ACC112 (cell line): ENCODE data around the gene COQ9.

Experiments used
- H2AFZ ChIP-seq: fragments of 200-600 bp; sonication (generic); one replicate; pipeline ENCODE4 v1.6.0; 2017; ENCODE audit warnings: antibody characterized with exemption, low read length; ENCODE audit not compliant: unreplicated experiment
- H3K27ac ChIP-seq: fragments of 200-600 bp; sonication (generic); 2 replicates; pipeline ENCODE4 v1.5.1; 2014; ENCODE audit warnings: low read depth, mild to moderate bottlenecking, antibody characterized with exemption, low read length, moderate library complexity
- H3K27me3 ChIP-seq: fragments of 200-600 bp; sonication (generic); 2 replicates; pipeline ENCODE4 v1.6.1; 2014; ENCODE audit warnings: mild to moderate bottlenecking, antibody characterized with exemption, low read length, moderate library complexity, mixed read lengths; ENCODE audit not compliant: insufficient read depth
- H3K36me3 ChIP-seq: fragments of 200-600 bp; sonication (generic); 2 replicates; pipeline ENCODE4 v1.6.1; 2016; ENCODE audit warnings: mild to moderate bottlenecking, antibody characterized with exemption, low read length, moderate library complexity, mixed read lengths; ENCODE audit not compliant: insufficient read depth
- H3K4me1 ChIP-seq: fragments of 200-600 bp; sonication (generic); one replicate; pipeline ENCODE4 v1.6.1; 2016; ENCODE audit warnings: low read length, mixed read lengths; ENCODE audit not compliant: insufficient read depth, unreplicated experiment, control insufficient read depth
- H3K4me3 ChIP-seq: fragments of 200-600 bp; sonication (generic); 2 replicates; pipeline ENCODE4 v1.5.1; 2014; ENCODE audit warnings: mild to moderate bottlenecking, low read depth, low read length
- H3K79me2 ChIP-seq: fragments of 200-600 bp; sonication (generic); one replicate; pipeline ENCODE4 v1.6.0; 2016; ENCODE audit warnings: low read length; ENCODE audit not compliant: control insufficient read depth, unreplicated experiment, insufficient read depth

The COQ9 gene

GRCh38 chr16:57472665-57473060, 25.4 kb downstream of the COQ9 start:
- Histone ChIP-seq H3K36me3 (peaks cover 19% of the 10 kb centered on the region), H3K27ac (no peak overlapping the region), H3K27me3 (no peaks in the 10 kb centered on the region), H3K4me3 (no peak overlapping the region), H3K4me1 (peaks cover 19% of the 10 kb centered on the region), H3K79me2 (peaks cover 15% of the 10 kb centered on the region), H2AFZ (no peak overlapping the region)

GRCh38 chr16:57473176-57473840, 26.0 kb downstream of the COQ9 start:
- Histone ChIP-seq H3K27ac (no peak overlapping the region), H3K36me3 (peaks cover 19% of the 10 kb centered on the region), H3K27me3 (no peaks in the 10 kb centered on the region), H2AFZ (no peak overlapping the region), H3K4me1 (peaks cover 25% of the 10 kb centered on the region), H3K4me3 (no peak overlapping the region), H3K79me2 (peaks cover 22% of the 10 kb centered on the region)

GRCh38 chr16:57473906-57474305, 26.6 kb downstream of the COQ9 start:
- Histone ChIP-seq H3K27ac (no peak overlapping the region), H3K36me3 (peaks cover 19% of the 10 kb centered on the region), H2AFZ (no peak overlapping the region), H3K27me3 (no peaks in the 10 kb centered on the region), H3K4me1 (peaks cover 30% of the 10 kb centered on the region), H3K79me2 (peaks cover 28% of the 10 kb centered on the region), H3K4me3 (no peak overlapping the region)

GRCh38 chr16:57474671-57475661, 27.7 kb downstream of the COQ9 start:
- H3K4me1 ChIP-seq, result peaks cover 28% of the 10 kb centered on the region
- no peak overlapping the region for H3K4me3 ChIP-seq
- H3K27me3 ChIP-seq, result no peaks in the 10 kb centered on the region
- H3K36me3 ChIP-seq, result peaks cover 12% of the 10 kb centered on the region
- H2AFZ ChIP-seq, result no peak overlapping the region
- H3K27ac ChIP-seq, result no peak overlapping the region
- H3K79me2 ChIP-seq, result peaks cover 35% of the 10 kb centered on the region

- H3K27me3 ChIP-seq, result no peaks in the 10 kb centered on the region
- no peak overlapping the region for H3K27ac ChIP-seq
- H3K36me3 ChIP-seq, result peaks cover 12% of the 10 kb centered on the region
- peaks cover 28% of the 10 kb centered on the region for H3K4me1 ChIP-seq
- H3K4me3 ChIP-seq, result no peak overlapping the region
- H3K79me2 ChIP-seq, result peaks cover 35% of the 10 kb centered on the region
- H2AFZ ChIP-seq, result no peak overlapping the region
Measured at GRCh38 chr16:57475711-57476339, 28.5 kb downstream of the COQ9 start.

GRCh38 chr16:57476546-57477410, 29.5 kb downstream of the COQ9 start:
- Histone ChIP-seq H3K4me3 (no peak overlapping the region), H3K27ac (no peak overlapping the region), H2AFZ (no peak overlapping the region), H3K27me3 (no peaks in the 10 kb centered on the region), H3K4me1 (peaks cover 22% of the 10 kb centered on the region), H3K36me3 (peaks cover 7% of the 10 kb centered on the region), H3K79me2 (peaks cover 35% of the 10 kb centered on the region)

GRCh38 chr16:57477531-57478202, 30.4 kb downstream of the COQ9 start:
- peaks cover 2% of the 10 kb centered on the region; the same call in 1 of the 2 replicates for H3K36me3 ChIP-seq

GRCh38 chr16:57478396-57479204, 31.3 kb downstream of the COQ9 start:
- no peak overlapping the region for H3K27ac ChIP-seq
- no peak overlapping the region for H2AFZ ChIP-seq
- peak overlapping the region; percentile 81 for H3K4me3 ChIP-seq
- H3K4me1 ChIP-seq, result peaks cover 22% of the 10 kb centered on the region
- H3K36me3 ChIP-seq, result no peaks in the 10 kb centered on the region
- no peaks in the 10 kb centered on the region for H3K27me3 ChIP-seq
- H3K79me2 ChIP-seq, result peaks cover 35% of the 10 kb centered on the region

More at GRCh38 chr16:57477531-57478202, 30.4 kb downstream of the COQ9 start:
- Histone ChIP-seq H3K79me2 (peaks cover 35% of the 10 kb centered on the region), H2AFZ (no peak overlapping the region), H3K27ac (no peak overlapping the region), H3K4me1 (peaks cover 22% of the 10 kb centered on the region), H3K4me3 (peak overlapping the region; percentile 81; the same call in 1 of the 2 replicates), H3K27me3 (no peaks in the 10 kb centered on the region)
